Prostate gland (tissue), 2 donors: ENCODE measurements around the gene TMEM132E.

Source experiments
- POLR2A ChIP-seq: fragments of 450-650 bp; IDR thresholded peaks from one replicate; pipeline ENCODE4 v1.6.1; 2016; ENCODE audit warnings: antibody characterized with exemption, mild to moderate bottlenecking
- POLR2AphosphoS5 ChIP-seq: sonication (generic); formaldehyde crosslinking; IDR thresholded peaks from one replicate; pipeline ENCODE4 v1.6.1; 2017; ENCODE audit warnings: antibody characterized with exemption
- TF ChIP-seq, protein P1 (sequence below), 4 experiments: fragments of 200-600 bp in 2 of 4; fragments of 450-650 bp in 2 of 4; sonication (generic) in 2 of 4; IDR thresholded peaks; 1 replicate in 3 of 4; 2 replicates in 1 of 4; pipeline ENCODE4 v1.5.1; 2016 to 2019; ENCODE audit warnings: antibody characterized with exemption in 4 of 4, mild to moderate bottlenecking in 2 of 4, moderate library complexity in 2 of 4

DNA sequence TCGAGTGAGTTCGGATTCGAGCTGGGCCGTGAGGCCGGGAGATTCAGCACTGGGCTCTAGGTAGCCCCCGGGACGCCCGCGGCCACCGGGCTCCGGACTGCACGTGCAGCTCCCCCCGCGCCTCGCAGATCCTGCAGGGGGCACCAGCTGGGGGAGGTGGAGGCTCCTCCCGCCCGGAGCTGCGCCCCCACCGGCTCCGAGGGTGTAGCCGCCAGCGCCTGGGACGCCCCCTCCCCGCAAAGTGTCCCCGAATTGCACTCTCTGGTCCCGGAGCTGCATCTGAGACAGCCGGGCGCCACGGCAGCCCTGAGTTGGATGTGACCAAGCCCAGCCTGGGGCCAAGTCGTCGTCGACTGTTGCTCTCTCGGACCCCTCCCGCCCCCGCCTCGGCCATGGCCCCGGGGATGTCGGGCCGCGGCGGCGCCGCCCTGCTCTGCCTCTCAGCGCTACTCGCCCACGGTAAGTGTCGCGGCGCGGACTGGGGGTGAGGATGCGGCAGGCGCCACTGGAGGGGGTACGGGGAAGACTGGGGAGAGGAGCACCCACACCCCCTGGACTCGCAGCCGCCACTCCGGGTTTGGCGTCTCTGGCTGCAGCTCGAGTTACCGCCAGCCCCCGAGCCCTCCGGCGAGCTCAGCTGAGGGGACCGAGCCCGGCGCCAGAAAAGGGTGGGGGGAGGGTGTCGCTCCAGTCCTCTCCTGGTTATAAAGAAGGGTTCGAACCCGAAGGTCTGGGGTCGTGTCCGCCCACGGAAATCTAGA, 1.5 kb downstream of the TMEM132E start:
- TF ChIP-seq, protein P1, sequence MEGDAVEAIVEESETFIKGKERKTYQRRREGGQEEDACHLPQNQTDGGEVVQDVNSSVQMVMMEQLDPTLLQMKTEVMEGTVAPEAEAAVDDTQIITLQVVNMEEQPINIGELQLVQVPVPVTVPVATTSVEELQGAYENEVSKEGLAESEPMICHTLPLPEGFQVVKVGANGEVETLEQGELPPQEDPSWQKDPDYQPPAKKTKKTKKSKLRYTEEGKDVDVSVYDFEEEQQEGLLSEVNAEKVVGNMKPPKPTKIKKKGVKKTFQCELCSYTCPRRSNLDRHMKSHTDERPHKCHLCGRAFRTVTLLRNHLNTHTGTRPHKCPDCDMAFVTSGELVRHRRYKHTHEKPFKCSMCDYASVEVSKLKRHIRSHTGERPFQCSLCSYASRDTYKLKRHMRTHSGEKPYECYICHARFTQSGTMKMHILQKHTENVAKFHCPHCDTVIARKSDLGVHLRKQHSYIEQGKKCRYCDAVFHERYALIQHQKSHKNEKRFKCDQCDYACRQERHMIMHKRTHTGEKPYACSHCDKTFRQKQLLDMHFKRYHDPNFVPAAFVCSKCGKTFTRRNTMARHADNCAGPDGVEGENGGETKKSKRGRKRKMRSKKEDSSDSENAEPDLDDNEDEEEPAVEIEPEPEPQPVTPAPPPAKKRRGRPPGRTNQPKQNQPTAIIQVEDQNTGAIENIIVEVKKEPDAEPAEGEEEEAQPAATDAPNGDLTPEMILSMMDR (IDR thresholded peaks at IDR 0.05) = no peak
- no peak for TF ChIP-seq POLR2A
- TF ChIP-seq POLR2AphosphoS5 = no peak
